NCI-H526 treated with DMSO at 0.1 percent for 48 hours (cell line): ENCODE measurements around the gene OR8G5.
"Not testable (repeated sequence)": the region's sequence is repeated elsewhere in the genome, so short reads cannot be mapped to it uniquely, and the experiment has no call there.

ENCODE experiments used
- DNase-seq: peaks from one replicate; lab custom pipeline; 2025; lab: John Stamatoyannopoulos, UW

The OR8G5 gene, protein sequence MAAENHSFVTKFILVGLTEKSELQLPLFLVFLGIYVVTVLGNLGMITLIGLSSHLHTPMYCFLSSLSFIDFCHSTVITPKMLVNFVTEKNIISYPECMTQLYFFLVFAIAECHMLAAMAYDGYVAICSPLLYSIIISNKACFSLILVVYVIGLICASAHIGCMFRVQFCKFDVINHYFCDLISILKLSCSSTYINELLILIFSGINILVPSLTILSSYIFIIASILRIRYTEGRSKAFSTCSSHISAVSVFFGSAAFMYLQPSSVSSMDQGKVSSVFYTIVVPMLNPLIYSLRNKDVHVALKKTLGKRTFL

GRCh38 chr11:124256076-124256475 is at the start of gene OR8G5:
TSS of gene OR8G5 (plus strand) at chr11:124256376. CDS start at chr11:124264932, 8,556 bp downstream.
- DNase-seq: no peak

- no peak for DNase-seq
Measured at GRCh38 chr11:124207102-124207792, 48.9 kb upstream of the OR8G5 start.

DNA sequence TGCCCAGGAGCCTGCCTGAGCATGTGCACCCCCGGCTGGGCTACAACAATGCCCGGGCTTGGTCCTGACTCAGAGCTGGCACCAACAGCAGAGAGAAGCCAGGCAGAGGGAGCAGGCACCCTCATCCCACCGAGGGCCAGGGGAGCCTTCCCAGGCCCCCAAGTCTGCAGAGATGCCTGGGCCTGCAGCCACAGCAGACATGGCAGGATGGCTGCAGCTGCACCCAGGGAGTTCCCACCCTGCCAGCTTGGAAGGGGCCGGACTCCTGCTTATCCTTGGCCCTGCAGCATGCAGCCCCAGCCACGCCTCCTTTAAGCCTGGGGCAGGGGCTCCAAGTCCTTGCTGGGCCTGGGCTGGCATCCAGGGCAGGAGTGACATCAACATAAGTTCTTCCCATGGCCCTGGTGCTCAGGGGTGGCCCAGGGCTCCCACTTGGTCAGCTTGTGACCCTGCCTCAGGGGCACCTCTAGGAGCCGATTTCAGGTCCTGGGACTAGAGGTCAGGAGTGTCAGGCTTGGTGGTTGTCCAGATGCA is 46.3 kb upstream of the OR8G5 start:
- DNase-seq: no peak

GRCh38 chr11:124210421-124210820 is 45.8 kb upstream of the OR8G5 start:
- no peak for DNase-seq

GRCh38 chr11:124211321-124211720 is 44.9 kb upstream of the OR8G5 start:
- no peak for DNase-seq

- no peak for DNase-seq
Measured at GRCh38 chr11:124214027-124214426, 42.1 kb upstream of the OR8G5 start.

- DNase-seq: no peak
Measured at GRCh38 chr11:124219126-124219525, 37.0 kb upstream of the OR8G5 start.

- no peak for DNase-seq
Measured at GRCh38 chr11:124222407-124222806, 33.8 kb upstream of the OR8G5 start.

DNA sequence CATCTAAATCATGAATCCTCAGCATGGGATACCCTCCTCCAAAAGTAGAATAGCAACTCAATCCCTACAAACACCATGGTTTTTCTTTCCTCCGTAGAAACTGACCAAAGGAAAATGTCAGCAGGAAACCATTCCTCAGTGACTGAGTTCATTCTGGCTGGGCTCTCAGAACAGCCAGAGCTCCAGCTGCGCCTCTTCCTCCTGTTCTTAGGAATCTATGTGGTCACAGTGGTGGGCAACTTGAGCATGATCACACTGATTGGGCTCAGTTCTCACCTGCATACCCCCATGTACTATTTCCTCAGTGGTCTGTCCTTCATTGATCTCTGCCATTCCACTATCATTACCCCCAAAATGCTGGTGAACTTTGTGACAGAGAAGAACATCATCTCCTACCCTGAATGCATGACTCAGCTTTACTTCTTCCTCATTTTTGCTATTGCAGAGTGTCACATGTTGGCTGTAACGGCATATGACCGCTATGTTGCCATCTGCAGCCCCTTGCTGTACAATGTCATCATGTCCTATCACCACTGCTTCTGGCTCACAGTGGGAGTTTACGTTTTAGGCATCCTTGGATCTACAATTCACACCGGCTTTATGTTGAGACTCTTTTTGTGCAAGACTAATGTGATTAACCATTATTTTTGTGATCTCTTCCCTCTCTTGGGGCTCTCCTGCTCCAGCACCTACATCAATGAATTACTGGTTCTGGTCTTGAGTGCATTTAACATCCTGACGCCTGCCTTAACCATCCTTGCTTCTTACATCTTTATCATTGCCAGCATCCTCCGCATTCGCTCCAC is 31.4 kb upstream of the OR8G5 start:
- DNase-seq: not testable (repeated sequence)

DNA sequence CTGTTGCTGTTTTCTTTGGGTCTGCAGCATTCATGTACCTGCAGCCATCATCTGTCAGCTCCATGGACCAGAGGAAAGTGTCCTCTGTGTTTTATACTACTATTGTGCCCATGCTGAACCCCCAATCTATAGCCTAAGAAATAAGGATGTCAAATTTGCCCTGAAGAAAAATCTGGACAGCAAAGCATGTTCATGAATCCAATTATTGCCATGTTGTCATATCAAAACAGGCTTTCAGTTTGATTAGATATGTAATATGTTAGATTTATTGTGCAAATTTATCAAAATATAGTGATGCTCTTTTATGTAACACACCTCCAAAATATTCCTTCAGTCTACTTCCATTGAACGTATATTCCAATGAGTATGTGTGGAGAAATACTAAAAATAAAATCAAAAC is 30.7 kb upstream of the OR8G5 start:
- DNase-seq: no peak

GRCh38 chr11:124233376-124233775 is 22.8 kb upstream of the OR8G5 start:
- DNase-seq: no peak

- DNase-seq: no peak
Measured at GRCh38 chr11:124238512-124238911, 17.7 kb upstream of the OR8G5 start.

DNA sequence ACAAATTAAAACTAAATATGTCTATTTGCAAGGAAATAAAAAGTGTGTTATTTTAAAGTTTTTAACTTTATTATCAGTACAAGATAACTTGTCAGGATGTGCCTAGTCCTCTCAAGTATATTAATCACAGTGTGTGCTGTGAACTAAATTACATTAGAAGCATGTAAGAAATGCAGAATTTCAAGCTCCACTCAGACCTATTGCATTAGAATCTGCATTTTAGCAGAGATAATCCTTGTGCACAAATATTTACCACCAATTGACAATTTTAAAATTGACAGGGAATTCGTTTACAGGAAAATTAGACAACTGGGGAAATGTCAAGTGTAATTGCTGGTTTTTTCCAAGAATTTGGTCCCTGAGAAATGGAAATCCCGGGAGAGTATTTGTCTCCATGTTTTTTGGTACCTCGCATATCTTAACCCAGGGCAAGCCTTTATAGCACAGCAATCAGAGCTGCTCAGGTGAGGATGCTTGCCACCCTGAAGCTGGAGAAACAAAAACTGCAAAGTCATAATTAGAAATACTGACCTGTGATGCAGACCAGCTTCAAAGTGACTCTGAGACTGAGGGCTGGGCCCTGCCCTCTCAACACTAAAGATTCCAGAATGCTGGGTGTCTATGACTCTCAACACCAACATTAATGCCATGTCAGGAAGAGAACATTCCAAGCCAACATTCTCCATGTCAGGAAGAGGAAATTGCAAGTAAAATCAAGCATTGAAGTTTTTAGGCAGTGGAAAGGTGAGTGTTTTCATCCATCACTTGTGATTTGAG is 15.4 kb upstream of the OR8G5 start, which contains the start of gene OR8G1:
Gene OR8G1 (plus strand): TSS at position 475 of the 777 bp plus-strand sequence. CDS start 8,581 bp downstream, outside the sequence.
- DNase-seq: no peak

DNA sequence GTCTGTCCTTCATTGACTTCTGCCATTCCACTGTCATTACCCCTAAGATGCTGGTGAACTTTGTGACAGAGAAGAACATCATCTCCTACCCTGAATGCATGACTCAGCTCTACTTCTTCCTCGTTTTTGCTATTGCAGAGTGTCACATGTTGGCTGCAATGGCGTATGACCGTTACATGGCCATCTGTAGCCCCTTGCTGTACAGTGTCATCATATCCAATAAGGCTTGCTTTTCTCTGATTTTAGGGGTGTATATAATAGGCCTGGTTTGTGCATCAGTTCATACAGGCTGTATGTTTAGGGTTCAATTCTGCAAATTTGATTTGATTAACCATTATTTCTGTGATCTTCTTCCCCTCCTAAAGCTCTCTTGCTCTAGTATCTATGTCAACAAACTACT is 6.3 kb upstream of the OR8G5 start:
- DNase-seq: not testable (repeated sequence)

DNA sequence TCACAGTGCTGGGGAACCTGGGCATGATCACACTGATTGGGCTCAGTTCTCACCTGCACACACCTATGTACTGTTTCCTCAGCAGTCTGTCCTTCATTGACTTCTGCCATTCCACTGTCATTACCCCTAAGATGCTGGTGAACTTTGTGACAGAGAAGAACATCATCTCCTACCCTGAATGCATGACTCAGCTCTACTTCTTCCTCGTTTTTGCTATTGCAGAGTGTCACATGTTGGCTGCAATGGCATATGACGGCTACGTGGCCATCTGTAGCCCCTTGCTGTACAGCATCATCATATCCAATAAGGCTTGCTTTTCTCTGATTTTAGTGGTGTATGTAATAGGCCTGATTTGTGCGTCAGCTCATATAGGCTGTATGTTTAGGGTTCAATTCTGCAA is 8.9 kb downstream of the OR8G5 start:
- not testable (repeated sequence) for DNase-seq

DNA sequence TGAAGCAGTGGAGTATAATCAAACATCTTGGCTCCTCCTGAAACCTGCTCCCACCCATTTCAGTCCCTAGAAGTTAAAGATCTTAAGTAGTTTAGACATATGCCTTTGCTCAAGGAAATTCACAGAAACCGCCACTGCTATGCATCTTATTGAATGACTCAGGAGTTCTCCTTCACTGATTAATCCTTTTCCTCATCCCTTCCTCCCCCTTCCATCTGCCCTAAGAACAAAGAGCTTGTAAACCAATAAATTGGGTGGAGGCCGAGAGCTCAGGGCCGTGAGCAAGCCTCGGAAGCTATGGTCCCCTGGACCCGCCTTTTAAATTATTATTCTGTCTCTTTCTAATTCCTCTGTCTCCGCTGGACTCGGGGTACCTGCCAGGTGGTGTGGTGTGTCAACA is 14.7 kb downstream of the OR8G5 start:
- DNase-seq: not testable (repeated sequence)

DNA sequence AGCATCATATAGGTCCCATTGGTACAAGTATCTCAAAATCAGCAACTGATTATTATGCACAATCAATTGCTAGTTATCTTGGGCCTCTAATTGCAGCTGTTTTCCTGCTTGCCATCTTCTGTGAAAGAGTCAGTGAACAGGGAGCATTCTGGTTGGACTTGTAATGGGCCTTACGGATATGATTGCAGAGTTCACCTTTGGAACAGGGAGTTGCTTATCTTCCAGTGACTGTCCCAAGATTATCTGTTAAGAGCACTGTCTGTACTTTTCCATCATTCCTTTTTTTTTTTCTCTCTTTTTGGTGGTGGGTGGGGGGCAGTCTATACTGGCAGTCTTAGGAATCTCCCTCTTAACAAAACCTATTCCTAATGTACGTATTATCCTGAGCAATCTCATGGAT is 17.8 kb downstream of the OR8G5 start:
- peak; percentile 26 for DNase-seq

DNA sequence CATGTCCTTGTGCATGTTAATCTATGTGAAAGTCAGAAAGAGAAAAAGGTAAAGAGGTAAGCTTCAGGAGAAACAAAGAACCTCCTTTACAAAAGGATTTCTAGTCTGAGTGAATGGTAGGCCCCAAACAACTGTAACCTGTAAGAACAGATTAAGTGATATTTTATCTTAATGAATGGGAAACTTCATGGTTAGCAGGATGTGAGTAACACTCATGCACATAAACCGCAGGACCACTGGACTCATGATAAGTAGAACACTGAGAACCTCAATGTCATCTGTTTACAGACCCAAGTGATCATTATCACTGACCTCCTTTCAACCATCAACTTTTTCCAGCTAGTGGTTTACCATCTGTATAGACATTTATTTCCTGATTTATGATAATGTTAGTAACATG is 19.9 kb downstream of the OR8G5 start:
- DNase-seq: no peak

GRCh38 chr11:124277207-124277606 is 21.0 kb downstream of the OR8G5 start:
- no peak for DNase-seq

- no peak for DNase-seq
Measured at GRCh38 chr11:124277804-124278203, 21.6 kb downstream of the OR8G5 start.

GRCh38 chr11:124278261-124278660 is 22.1 kb downstream of the OR8G5 start:
- DNase-seq: no peak
